Activated naive CD4-positive, alpha-beta T cell treated with anti-CD3 and anti-CD28 coated beads, Interleukin-2, amount 50 U/mL, for 24 hours (primary cell): Measurements from ENCODE around the gene METTL6.

Experiments used
- H3K27ac Mint-ChIP-seq: one replicate; pipeline ENCODE4 v1.8.0; 2021; ENCODE audit warnings: mild to moderate bottlenecking, mixed read lengths
- H3K27me3 Mint-ChIP-seq: one replicate; pipeline ENCODE4 v1.8.0; 2021; ENCODE audit warnings: mixed read lengths
- H3K36me3 Mint-ChIP-seq: one replicate; pipeline ENCODE4 v1.8.0; 2021; ENCODE audit warnings: mixed read lengths
- H3K4me1 Mint-ChIP-seq: one replicate; pipeline ENCODE4 v1.8.0; 2021; ENCODE audit warnings: mixed read lengths
- H3K4me3 Mint-ChIP-seq: one replicate; pipeline ENCODE4 v1.8.0; 2021; ENCODE audit warnings: mild to moderate bottlenecking, mixed read lengths
- H3K9me3 Mint-ChIP-seq: one replicate; pipeline ENCODE4 v1.8.0; 2021; ENCODE audit warnings: mixed read lengths

Gene METTL6

GRCh38 chr3:15453991-15454625, 26.8 kb upstream of the METTL6 start:
- H3K4me1 Mint-ChIP-seq, result no peaks in the 10 kb centered on the region
- H3K27me3 Mint-ChIP-seq, result no peaks in the 10 kb centered on the region
- H3K9me3 Mint-ChIP-seq, result no peaks in the 10 kb centered on the region
- no peaks in the 10 kb centered on the region for H3K36me3 Mint-ChIP-seq
- no peak overlapping the region for H3K27ac Mint-ChIP-seq
- no peak overlapping the region for H3K4me3 Mint-ChIP-seq

GRCh38 chr3:15453501-15453900, 26.2 kb upstream of the METTL6 start:
- H3K36me3 Mint-ChIP-seq, result no peaks in the 10 kb centered on the region
- no peaks in the 10 kb centered on the region for H3K27me3 Mint-ChIP-seq
- H3K4me1 Mint-ChIP-seq, result no peaks in the 10 kb centered on the region
- no peak overlapping the region for H3K4me3 Mint-ChIP-seq
- no peak overlapping the region for H3K27ac Mint-ChIP-seq
- no peaks in the 10 kb centered on the region for H3K9me3 Mint-ChIP-seq

- Mint-ChIP-seq H3K27me3 (no peaks in the 10 kb centered on the region), H3K36me3 (no peaks in the 10 kb centered on the region), H3K4me1 (no peaks in the 10 kb centered on the region), H3K4me3 (no peak overlapping the region), H3K27ac (no peak overlapping the region), H3K9me3 (no peaks in the 10 kb centered on the region)
Observed at GRCh38 chr3:15452961-15453360, 25.6 kb upstream of the METTL6 start.

GRCh38 chr3:15452156-15452555, 24.8 kb upstream of the METTL6 start:
- Mint-ChIP-seq H3K9me3 (no peaks in the 10 kb centered on the region), H3K36me3 (no peaks in the 10 kb centered on the region), H3K27me3 (no peaks in the 10 kb centered on the region), H3K4me1 (no peaks in the 10 kb centered on the region), H3K27ac (no peak overlapping the region), H3K4me3 (no peak overlapping the region)

GRCh38 chr3:15451216-15452113, 24.1 kb upstream of the METTL6 start:
- Mint-ChIP-seq H3K36me3 (no peaks in the 10 kb centered on the region), H3K27ac (no peak overlapping the region), H3K9me3 (no peaks in the 10 kb centered on the region), H3K4me3 (no peak overlapping the region), H3K27me3 (no peaks in the 10 kb centered on the region), H3K4me1 (no peaks in the 10 kb centered on the region)

GRCh38 chr3:15450438-15451215, 23.3 kb upstream of the METTL6 start:
- Mint-ChIP-seq H3K4me3 (no peak overlapping the region), H3K9me3 (no peaks in the 10 kb centered on the region), H3K27me3 (no peaks in the 10 kb centered on the region), H3K27ac (no peak overlapping the region), H3K36me3 (peaks cover 1% of the 10 kb centered on the region), H3K4me1 (no peaks in the 10 kb centered on the region)

GRCh38 chr3:15449489-15450224, 22.3 kb upstream of the METTL6 start:
- Mint-ChIP-seq H3K4me3 (no peak overlapping the region), H3K36me3 (peaks cover 2% of the 10 kb centered on the region), H3K27ac (no peak overlapping the region), H3K9me3 (no peaks in the 10 kb centered on the region), H3K4me1 (no peaks in the 10 kb centered on the region), H3K27me3 (no peaks in the 10 kb centered on the region)

GRCh38 chr3:15443826-15444524, 16.6 kb upstream of the METTL6 start:
- no peak overlapping the region for H3K27ac Mint-ChIP-seq
- no peak overlapping the region for H3K4me3 Mint-ChIP-seq
- no peaks in the 10 kb centered on the region for H3K27me3 Mint-ChIP-seq
- H3K4me1 Mint-ChIP-seq, result peaks cover 9% of the 10 kb centered on the region
- no peaks in the 10 kb centered on the region for H3K9me3 Mint-ChIP-seq
- peaks cover 10% of the 10 kb centered on the region for H3K36me3 Mint-ChIP-seq

GRCh38 chr3:15440891-15441290, 13.5 kb upstream of the METTL6 start:
- Mint-ChIP-seq H3K4me1 (peaks cover 9% of the 10 kb centered on the region), H3K4me3 (no peak overlapping the region), H3K36me3 (peaks cover 12% of the 10 kb centered on the region), H3K27me3 (no peaks in the 10 kb centered on the region), H3K9me3 (no peaks in the 10 kb centered on the region), H3K27ac (peak overlapping the region; percentile 77)

GRCh38 chr3:15439476-15439875, 12.1 kb upstream of the METTL6 start:
- H3K36me3 Mint-ChIP-seq, result peaks cover 9% of the 10 kb centered on the region
- H3K9me3 Mint-ChIP-seq, result no peaks in the 10 kb centered on the region
- H3K4me3 Mint-ChIP-seq, result no peak overlapping the region
- H3K4me1 Mint-ChIP-seq, result peaks cover 9% of the 10 kb centered on the region
- peak overlapping the region; percentile 41 for H3K27ac Mint-ChIP-seq
- H3K27me3 Mint-ChIP-seq, result no peaks in the 10 kb centered on the region

GRCh38 chr3:15438983-15439382, 11.6 kb upstream of the METTL6 start:
- H3K9me3 Mint-ChIP-seq, result no peaks in the 10 kb centered on the region
- H3K27ac Mint-ChIP-seq, result no peak overlapping the region
- H3K4me3 Mint-ChIP-seq, result no peak overlapping the region
- peaks cover 9% of the 10 kb centered on the region for H3K36me3 Mint-ChIP-seq
- no peaks in the 10 kb centered on the region for H3K27me3 Mint-ChIP-seq
- peaks cover 9% of the 10 kb centered on the region for H3K4me1 Mint-ChIP-seq

- H3K4me3 Mint-ChIP-seq, result no peak overlapping the region
- peaks cover 23% of the 10 kb centered on the region for H3K4me1 Mint-ChIP-seq
- no peaks in the 10 kb centered on the region for H3K27me3 Mint-ChIP-seq
- H3K36me3 Mint-ChIP-seq, result peaks cover 12% of the 10 kb centered on the region
- no peaks in the 10 kb centered on the region for H3K9me3 Mint-ChIP-seq
- H3K27ac Mint-ChIP-seq, result no peak overlapping the region
Observed at GRCh38 chr3:15436246-15436645, 8.9 kb upstream of the METTL6 start.

GRCh38 chr3:15434756-15435155, 7.4 kb upstream of the METTL6 start:
- Mint-ChIP-seq H3K36me3 (peaks cover 13% of the 10 kb centered on the region), H3K9me3 (no peaks in the 10 kb centered on the region), H3K27me3 (no peaks in the 10 kb centered on the region), H3K4me1 (peaks cover 30% of the 10 kb centered on the region), H3K4me3 (no peak overlapping the region), H3K27ac (no peak overlapping the region)

- H3K4me3 Mint-ChIP-seq, result no peak overlapping the region
Observed at GRCh38 chr3:15433531-15433930, 6.2 kb upstream of the METTL6 start.

More at GRCh38 chr3:15433531-15433930, 6.2 kb upstream of the METTL6 start:
- Mint-ChIP-seq H3K4me1 (peaks cover 42% of the 10 kb centered on the region), H3K27me3 (no peaks in the 10 kb centered on the region), H3K36me3 (peaks cover 12% of the 10 kb centered on the region), H3K9me3 (no peaks in the 10 kb centered on the region), H3K27ac (no peak overlapping the region)
